GM21723 (cell line): ENCODE data around the gene PPP1R14B.
A peak's percentile ranks its signal among the peaks of the same experiment; 100 is the strongest.

Experiments
- ATAC-seq: cut with Tn5 transposase; IDR thresholded peaks from one replicate; pipeline ENCODE4 v1.9.1; 2021; ENCODE audit warnings: mild to moderate bottlenecking, moderate library complexity; ENCODE audit not compliant: unreplicated experiment

The PPP1R14B gene

DNA sequence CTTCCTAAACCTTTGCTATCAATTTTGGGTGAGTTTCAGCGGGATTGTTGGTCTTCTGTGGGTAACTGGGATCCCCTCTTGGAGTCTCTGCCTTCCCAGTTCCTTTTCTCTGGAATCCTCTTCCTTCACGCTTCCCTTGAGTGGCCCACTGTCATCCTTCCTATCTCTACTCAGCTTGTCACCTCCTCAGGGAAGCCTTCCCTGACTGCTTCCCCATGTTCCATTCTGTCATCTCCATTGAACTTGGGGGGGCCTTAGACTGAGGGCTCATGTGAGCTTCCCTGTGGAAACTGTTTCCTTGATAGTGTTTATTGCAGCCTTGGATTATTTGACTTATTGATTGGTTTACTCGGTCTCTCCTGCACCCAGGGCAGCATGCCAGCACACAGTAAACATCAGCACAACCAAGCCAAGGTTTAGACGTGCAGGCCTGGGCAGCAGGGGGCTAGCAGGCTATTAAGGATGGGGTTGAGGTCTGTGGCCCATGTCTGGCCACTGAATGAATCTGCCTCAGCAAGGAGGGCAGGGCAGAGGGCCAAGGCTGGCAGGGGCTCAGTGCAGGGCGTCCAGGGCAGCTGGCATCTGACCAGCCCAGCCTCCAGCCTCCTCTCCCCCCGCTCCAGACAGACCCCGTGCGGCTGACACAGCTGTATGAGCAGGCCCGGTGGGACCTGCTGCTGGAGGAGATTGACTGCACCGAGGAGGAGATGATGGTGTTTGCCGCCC is 28.0 kb downstream of the PPP1R14B start:
- ATAC-seq = no peak

GRCh38 chr11:64216879-64217278 is 29.9 kb downstream of the PPP1R14B start:
- ATAC-seq = no peak

- ATAC-seq = no peak
Observed at GRCh38 chr11:64211181-64211872, 35.4 kb downstream of the PPP1R14B start.

DNA sequence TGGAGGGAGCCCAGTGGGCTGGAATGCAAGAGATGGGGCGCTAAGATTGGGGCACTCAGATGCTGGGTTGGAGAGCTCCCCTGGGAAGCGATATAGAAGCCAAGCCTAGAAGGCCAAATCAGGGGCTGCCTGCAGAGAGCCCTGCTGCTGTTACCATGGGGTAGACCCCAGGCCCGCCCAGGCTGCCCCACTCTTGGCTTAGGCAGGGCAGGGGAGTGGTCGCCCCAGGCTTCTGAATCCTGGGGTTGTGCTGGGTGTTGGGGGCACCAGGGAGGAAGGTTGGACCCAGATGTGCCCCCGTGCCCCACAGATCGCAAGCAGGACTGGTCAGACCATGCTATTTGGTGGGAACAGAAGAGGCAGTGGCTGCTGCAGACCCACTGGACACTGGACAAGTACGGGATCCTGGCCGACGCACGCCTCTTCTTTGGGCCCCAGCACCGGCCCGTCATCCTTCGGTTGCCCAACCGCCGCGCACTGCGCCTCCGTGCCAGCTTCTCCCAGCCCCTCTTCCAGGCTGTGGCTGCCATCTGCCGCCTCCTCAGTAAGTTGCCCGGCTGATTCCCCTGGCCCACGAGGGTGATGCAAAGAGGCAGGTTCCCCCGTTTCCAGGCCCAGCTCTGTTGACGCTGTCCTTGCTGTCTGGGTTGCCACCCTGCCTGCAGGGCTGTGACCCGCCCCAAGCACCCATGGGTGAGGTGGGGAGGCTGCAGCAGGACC is 36.3 kb downstream of the PPP1R14B start:
- no peak for ATAC-seq

DNA sequence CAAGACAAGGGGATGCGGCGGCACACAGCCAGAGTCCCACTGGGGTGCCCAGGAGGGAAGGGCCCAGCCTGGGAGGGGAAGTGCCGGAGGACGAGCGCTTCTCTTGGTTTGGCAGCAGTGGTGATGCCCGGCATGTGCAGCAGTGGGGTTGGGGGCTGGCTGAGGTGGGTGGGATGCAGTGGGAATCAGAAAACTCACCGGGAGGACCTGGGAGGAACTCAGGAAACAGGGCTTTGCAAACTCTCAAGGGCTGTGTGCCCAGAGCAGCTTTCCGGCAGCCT is 37.2 kb downstream of the PPP1R14B start:
- no peak for ATAC-seq

- ATAC-seq = no peak
Observed at GRCh38 chr11:64208796-64209562, 37.8 kb downstream of the PPP1R14B start.

DNA sequence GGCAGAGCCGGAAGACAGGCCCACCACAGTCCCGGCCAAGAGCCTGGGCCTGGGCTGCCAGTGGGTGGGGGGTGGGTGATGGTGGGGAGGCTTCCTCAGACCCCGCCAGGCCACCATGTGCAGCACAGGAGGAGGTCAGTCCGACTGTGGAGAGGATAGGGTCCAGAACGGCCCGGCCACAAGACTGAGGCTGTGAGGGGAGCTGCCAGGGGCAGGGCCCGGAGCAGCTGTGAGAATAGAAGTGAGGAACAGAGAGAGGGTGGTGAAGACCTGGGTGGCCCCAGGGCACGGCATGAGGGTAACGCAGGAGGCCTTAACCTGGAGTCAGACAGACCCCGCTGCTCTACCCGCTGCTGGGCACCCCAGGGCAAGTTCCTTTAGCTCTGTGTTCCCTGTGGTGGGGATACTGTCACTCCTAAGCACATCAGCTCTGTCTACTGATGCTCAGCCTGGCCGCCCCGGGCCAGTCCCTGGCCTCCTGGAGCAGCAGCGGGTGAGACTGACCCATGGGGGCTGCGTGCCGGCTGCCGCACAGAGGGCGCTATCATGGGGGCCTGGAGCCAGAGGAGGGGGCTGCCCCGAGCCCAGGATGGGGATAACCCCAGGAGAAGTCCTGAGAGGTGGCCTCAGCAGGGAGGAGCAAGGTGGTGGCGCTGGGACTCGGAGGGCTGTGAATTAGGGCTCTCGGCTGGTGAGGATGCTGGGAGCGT is 38.5 kb downstream of the PPP1R14B start:
- ATAC-seq = no peak

- peak; percentile 58 for ATAC-seq
Observed at GRCh38 chr11:64207256-64208085, 39.3 kb downstream of the PPP1R14B start.

DNA sequence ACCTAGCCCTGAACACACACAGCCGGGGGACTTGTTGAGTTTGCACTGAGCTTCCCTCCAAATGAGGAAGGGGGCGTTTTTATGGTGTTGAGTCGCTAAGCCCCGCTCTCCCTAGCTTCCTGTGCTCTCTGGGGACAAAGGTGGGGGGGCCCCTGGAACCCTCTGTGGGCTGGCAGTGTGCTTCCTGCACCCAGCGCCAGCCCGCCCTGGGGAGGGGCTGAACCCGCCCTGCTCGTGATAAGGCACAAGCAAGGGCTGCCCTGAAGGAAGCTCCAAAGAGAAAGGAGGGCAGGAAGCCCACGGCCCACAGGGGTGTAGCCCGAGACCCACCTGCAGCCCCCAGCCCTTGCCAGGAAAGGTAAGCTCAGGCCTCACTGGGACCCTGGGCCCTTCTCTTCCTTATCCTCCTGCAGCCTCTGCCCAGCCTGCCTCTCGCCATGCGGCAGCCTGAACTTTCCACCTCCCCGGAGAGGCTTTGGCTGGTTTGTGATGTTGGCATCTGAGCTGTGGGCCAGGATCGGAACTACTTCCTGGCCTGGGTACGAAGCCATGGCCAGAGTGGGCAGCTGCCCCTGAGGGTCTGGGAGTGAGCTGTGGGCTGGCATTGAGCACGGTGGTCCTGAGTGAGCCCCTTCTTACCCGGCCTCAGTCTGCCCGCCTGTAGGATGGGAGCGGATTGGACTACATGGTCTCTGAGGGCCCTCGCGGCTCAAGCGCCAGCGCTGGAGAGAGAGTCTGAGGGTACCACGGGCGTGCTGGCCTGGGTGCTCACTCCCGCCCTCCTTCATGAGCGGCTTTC is 40.1 kb downstream of the PPP1R14B start, which contains the start of gene FERMT3:
TSS of gene FERMT3 (plus strand) at position 265 of the 799 bp plus-strand sequence. CDS start 644 bp downstream, outside the sequence.
- ATAC-seq = peak; percentile 4

- ATAC-seq = no peak
Observed at GRCh38 chr11:64204464-64204989, 42.2 kb downstream of the PPP1R14B start.

- ATAC-seq = no peak
Observed at GRCh38 chr11:64204080-64204440, 42.7 kb downstream of the PPP1R14B start.

DNA sequence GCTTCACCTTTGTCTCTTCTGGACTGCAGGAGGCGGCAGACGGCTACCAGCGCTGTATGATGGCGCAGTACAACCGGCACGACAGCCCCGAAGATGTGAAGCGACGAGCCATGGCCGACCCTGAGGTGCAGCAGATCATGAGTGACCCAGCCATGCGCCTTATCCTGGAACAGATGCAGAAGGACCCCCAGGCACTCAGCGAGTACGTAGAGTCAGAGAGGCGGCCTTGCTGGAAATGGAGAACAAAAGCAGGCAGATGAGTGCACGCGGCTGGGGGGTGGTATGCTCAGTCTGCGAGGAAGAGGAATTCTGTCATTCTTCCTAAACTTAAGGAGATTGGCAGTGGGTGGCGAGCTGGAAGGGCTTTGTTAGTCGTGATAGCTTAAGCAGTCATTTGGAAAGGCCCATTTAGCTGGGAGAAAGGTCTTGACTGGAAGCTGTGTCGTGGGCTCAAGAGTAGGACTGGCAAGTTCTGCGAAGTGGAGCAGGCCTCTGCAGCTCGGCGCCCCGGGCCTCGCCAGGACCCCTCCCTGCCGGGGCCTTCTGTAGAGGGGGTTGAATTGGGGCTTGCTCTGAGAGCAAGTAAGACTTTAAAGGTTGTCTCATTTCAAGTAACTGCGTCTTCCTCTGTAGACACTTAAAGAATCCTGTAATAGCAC is 43.2 kb downstream of the PPP1R14B start:
- ATAC-seq = no peak

- ATAC-seq = no peak
Observed at GRCh38 chr11:64202992-64203391, 43.8 kb downstream of the PPP1R14B start.

DNA sequence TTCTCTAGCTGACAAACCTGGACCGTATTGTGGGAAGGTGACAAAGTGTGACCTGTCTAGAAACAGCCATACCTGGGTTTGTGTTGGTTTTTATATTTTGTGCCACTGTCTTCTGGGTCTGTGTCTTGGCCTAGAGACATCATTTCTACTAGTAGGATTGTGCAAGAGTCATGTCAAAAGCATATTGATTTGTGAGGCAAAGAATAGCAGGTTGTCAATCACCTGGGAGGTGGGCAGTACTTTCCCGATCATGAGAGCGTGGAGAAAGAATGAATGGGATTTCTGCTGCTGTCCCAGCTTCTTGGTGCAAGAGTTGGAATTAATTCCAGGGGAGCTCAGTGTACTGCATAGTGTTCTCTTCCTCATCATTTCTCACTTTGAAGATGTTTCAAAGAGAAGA is 45.2 kb downstream of the PPP1R14B start:
- ATAC-seq = no peak

DNA sequence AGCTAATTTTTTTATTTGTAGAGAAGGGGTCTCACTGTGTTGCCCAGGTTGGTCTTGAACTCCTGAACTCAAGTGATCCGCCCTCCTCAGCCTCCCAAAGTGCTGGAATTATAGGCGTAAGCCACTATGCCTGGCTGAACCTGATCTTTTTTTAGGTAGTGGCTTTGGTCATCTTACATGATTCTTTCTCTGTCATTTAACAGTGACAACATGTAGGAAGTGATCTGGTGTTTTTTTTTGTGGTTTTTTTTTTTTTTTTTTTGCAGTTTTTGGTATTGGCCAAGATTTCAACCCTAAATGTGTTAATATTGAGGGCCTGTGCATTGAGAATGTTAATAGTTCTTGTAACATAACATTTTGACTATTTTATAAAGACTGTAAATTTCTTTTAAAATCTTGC is 48.2 kb downstream of the PPP1R14B start:
- ATAC-seq = no peak

GRCh38 chr11:64196626-64197025 is 50.1 kb downstream of the PPP1R14B start:
- ATAC-seq = no peak
